ENCODE results near the gene AK2. TPM values are rescaled to one million over a fixed set of nuclear protein-coding genes. Genes with fewer than 3 reads are reported as not detected.
"Not testable (repeated sequence)": the region's sequence is repeated elsewhere in the genome, so short reads cannot be mapped to it uniquely, and the experiment has no call there.

The AK2 gene
- total and polyA plus RNA-seq, 2 donors (not counting 1 experiment from before 2014, with no cell fraction given): 62.6 to 141 TPM

GRCh38 chr1:32978854-32979253 lies 57.8 kb downstream of the AK2 start:
- H3K4me1 ChIP-seq (ENCODE audit: control insufficient read depth, extremely low read depth, insufficient read depth, low read length): no peaks in the 10 kb centered on the region
- DNase-seq (ENCODE audit: low read depth in 2 of 2): no peak
- H4K20me1 ChIP-seq (ENCODE audit: control insufficient read depth, extremely low read depth, insufficient read depth, low read length): no peaks in the 10 kb centered on the region
- no peak overlapping the region for H3K9ac ChIP-seq (ENCODE audit: insufficient read depth, low read length)
- no peak overlapping the region for H3K4me2 ChIP-seq (ENCODE audit: extremely low read depth, insufficient read depth, low read length)
- H3K79me2 ChIP-seq (ENCODE audit: control insufficient read depth, insufficient read depth, low read length): no peaks in the 10 kb centered on the region
- H3K9me3 ChIP-seq (ENCODE audit: control insufficient read depth, insufficient read depth, low read depth, low read length): no peaks in the 10 kb centered on the region
- no peaks in the 10 kb centered on the region for H3K36me3 ChIP-seq (ENCODE audit: control insufficient read depth, insufficient read depth, low read length)
- H3K27ac ChIP-seq (ENCODE audit: insufficient read depth, low read length): no peak overlapping the region
- TF ChIP-seq, protein P1, sequence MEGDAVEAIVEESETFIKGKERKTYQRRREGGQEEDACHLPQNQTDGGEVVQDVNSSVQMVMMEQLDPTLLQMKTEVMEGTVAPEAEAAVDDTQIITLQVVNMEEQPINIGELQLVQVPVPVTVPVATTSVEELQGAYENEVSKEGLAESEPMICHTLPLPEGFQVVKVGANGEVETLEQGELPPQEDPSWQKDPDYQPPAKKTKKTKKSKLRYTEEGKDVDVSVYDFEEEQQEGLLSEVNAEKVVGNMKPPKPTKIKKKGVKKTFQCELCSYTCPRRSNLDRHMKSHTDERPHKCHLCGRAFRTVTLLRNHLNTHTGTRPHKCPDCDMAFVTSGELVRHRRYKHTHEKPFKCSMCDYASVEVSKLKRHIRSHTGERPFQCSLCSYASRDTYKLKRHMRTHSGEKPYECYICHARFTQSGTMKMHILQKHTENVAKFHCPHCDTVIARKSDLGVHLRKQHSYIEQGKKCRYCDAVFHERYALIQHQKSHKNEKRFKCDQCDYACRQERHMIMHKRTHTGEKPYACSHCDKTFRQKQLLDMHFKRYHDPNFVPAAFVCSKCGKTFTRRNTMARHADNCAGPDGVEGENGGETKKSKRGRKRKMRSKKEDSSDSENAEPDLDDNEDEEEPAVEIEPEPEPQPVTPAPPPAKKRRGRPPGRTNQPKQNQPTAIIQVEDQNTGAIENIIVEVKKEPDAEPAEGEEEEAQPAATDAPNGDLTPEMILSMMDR (conservative IDR thresholded peaks at IDR 0.05 in 1 of 2, IDR thresholded peaks at IDR 0.05 in 1 of 2; ENCODE audit: low read depth in 1 of 2, low read length in 2 of 2): no peak
- TF ChIP-seq EZH2 (IDR thresholded peaks at IDR 0.05; ENCODE audit: low read length, missing control alignments): no peak
- H3K4me3 ChIP-seq (replicated peaks in 1 of 4; ENCODE audit: control extremely low read depth in 1 of 4, insufficient read depth in 1 of 4, low read depth in 3 of 4, low read length in 4 of 4): no peak overlapping the region
- no peaks in the 10 kb centered on the region for H3K27me3 ChIP-seq (ENCODE audit: control insufficient read depth, insufficient read depth, low read length)
- no peak overlapping the region for H2AFZ ChIP-seq (ENCODE audit: low read length)

GRCh38 chr1:32977546-32978087 lies 59.1 kb downstream of the AK2 start:
- Histone ChIP-seq H3K27ac (ENCODE audit: insufficient read depth, low read length) (no peak overlapping the region), H3K4me3 (replicated peaks in 1 of 4; ENCODE audit: control extremely low read depth in 1 of 4, insufficient read depth in 1 of 4, low read depth in 3 of 4, low read length in 4 of 4) (no peak overlapping the region), H3K9ac (ENCODE audit: insufficient read depth, low read length) (no peak overlapping the region), H4K20me1 (ENCODE audit: control insufficient read depth, extremely low read depth, insufficient read depth, low read length) (no peaks in the 10 kb centered on the region), H2AFZ (ENCODE audit: low read length) (no peak overlapping the region), H3K4me2 (ENCODE audit: extremely low read depth, insufficient read depth, low read length) (no peak overlapping the region), H3K36me3 (ENCODE audit: control insufficient read depth, insufficient read depth, low read length) (no peaks in the 10 kb centered on the region), H3K27me3 (ENCODE audit: control insufficient read depth, insufficient read depth, low read length) (peaks cover under 1% of the 10 kb centered on the region), H3K4me1 (ENCODE audit: control insufficient read depth, extremely low read depth, insufficient read depth, low read length) (no peaks in the 10 kb centered on the region), H3K9me3 (ENCODE audit: control insufficient read depth, insufficient read depth, low read depth, low read length) (no peaks in the 10 kb centered on the region), H3K79me2 (ENCODE audit: control insufficient read depth, insufficient read depth, low read length) (no peaks in the 10 kb centered on the region)
- no peak for TF ChIP-seq EZH2 (IDR thresholded peaks at IDR 0.05; ENCODE audit: low read length, missing control alignments)
- TF ChIP-seq, protein P1 (conservative IDR thresholded peaks at IDR 0.05 in 1 of 2, IDR thresholded peaks at IDR 0.05 in 1 of 2; ENCODE audit: low read depth in 1 of 2, low read length in 2 of 2): no peak
- DNase-seq (ENCODE audit: low read depth in 2 of 2): no peak

- not testable (repeated sequence) for H3K27ac ChIP-seq (ENCODE audit: insufficient read depth, low read length); H4K20me1 ChIP-seq (ENCODE audit: control insufficient read depth, extremely low read depth, insufficient read depth, low read length); H3K79me2 ChIP-seq (ENCODE audit: control insufficient read depth, insufficient read depth, low read length); H3K4me3 ChIP-seq (replicated peaks in 1 of 4; ENCODE audit: control extremely low read depth in 1 of 4, insufficient read depth in 1 of 4, low read depth in 3 of 4, low read length in 4 of 4); H3K27me3 ChIP-seq (ENCODE audit: control insufficient read depth, insufficient read depth, low read length); H3K9me3 ChIP-seq (ENCODE audit: control insufficient read depth, insufficient read depth, low read depth, low read length); H3K9ac ChIP-seq (ENCODE audit: insufficient read depth, low read length); H3K4me1 ChIP-seq (ENCODE audit: control insufficient read depth, extremely low read depth, insufficient read depth, low read length); H2AFZ ChIP-seq (ENCODE audit: low read length); DNase-seq (ENCODE audit: low read depth in 2 of 2); H3K4me2 ChIP-seq (ENCODE audit: extremely low read depth, insufficient read depth, low read length); H3K36me3 ChIP-seq (ENCODE audit: control insufficient read depth, insufficient read depth, low read length)
These were observed 61.6 kb downstream of the AK2 start for GRCh38 chr1:32975055-32975454.

- H3K36me3 ChIP-seq (ENCODE audit: control insufficient read depth, insufficient read depth, low read length); H3K4me2 ChIP-seq (ENCODE audit: extremely low read depth, insufficient read depth, low read length); H3K27ac ChIP-seq (ENCODE audit: insufficient read depth, low read length); H3K9me3 ChIP-seq (ENCODE audit: control insufficient read depth, insufficient read depth, low read depth, low read length); DNase-seq (ENCODE audit: low read depth in 2 of 2); H3K9ac ChIP-seq (ENCODE audit: insufficient read depth, low read length); H3K79me2 ChIP-seq (ENCODE audit: control insufficient read depth, insufficient read depth, low read length); H2AFZ ChIP-seq (ENCODE audit: low read length); H3K27me3 ChIP-seq (ENCODE audit: control insufficient read depth, insufficient read depth, low read length); H4K20me1 ChIP-seq (ENCODE audit: control insufficient read depth, extremely low read depth, insufficient read depth, low read length); H3K4me1 ChIP-seq (ENCODE audit: control insufficient read depth, extremely low read depth, insufficient read depth, low read length): not testable (repeated sequence)
- peak overlapping the region in 1 of 4 experiments; percentile 62 for H3K4me3 ChIP-seq (replicated peaks in 1 of 4; ENCODE audit: control extremely low read depth in 1 of 4, insufficient read depth in 1 of 4, low read depth in 3 of 4, low read length in 4 of 4)
These were observed 63.2 kb downstream of the AK2 start for GRCh38 chr1:32973458-32973857.

All from fibroblast of lung (primary cell).